ENCODE results near the gene MRPL58. TPM values are rescaled to one million over a fixed set of nuclear protein-coding genes. Genes with fewer than 3 reads are reported as not detected.
"Not testable (repeated sequence)": the region's sequence is repeated elsewhere in the genome, so short reads cannot be mapped to it uniquely, and the experiment has no call there.

MRPL58 gene
- total and polyA plus RNA-seq, 7 donors: 50.4 to 80.6 (median 64.1) TPM

GRCh38 chr17:75019146-75019545 lies 6.7 kb downstream of the MRPL58 start:
- H3K4me1 ChIP-seq: no peaks in the 10 kb centered on the region
- no peak overlapping the region for H3K27ac ChIP-seq
- no peaks in the 10 kb centered on the region for H3K27me3 ChIP-seq (ENCODE audit: insufficient read depth in 3 of 3, low read length in 2 of 3)
- H3K9me3 ChIP-seq: no peaks in the 10 kb centered on the region
- peaks cover 5 to 71% of the 10 kb centered on the region in 2 donors for H3K36me3 ChIP-seq (ENCODE audit: insufficient read depth in 1 of 2, low read depth in 1 of 2)
- H3K4me3 ChIP-seq: no peak overlapping the region
- DNase-seq (peak in 1 of 2 donors; percentile 10), ATAC-seq (no peak)
- no peak for TF ChIP-seq CTCF (IDR thresholded peaks at IDR 0.05)
- intact Hi-C loops (cut with DNase I): no loop called here
- WGBS, 3 donors: 78 to 84% (median 81%) methylated on average over 5 of the region's 5 CpGs

- 90 to 93% (median 92%) methylated on average over 3 of the region's 3 CpGs for WGBS, 3 donors
- intact Hi-C loops (cut with DNase I): no loop called here
- Histone ChIP-seq H3K4me3 (no peak overlapping the region), H3K27me3 (ENCODE audit: insufficient read depth in 3 of 3, low read length in 2 of 3) (no peaks in the 10 kb centered on the region), H3K9me3 (no peaks in the 10 kb centered on the region), H3K36me3 (ENCODE audit: insufficient read depth in 1 of 2, low read depth in 1 of 2) (peaks cover 5 to 71% of the 10 kb centered on the region in 2 donors), H3K27ac (no peak overlapping the region), H3K4me1 (no peaks in the 10 kb centered on the region)
- no peak for TF ChIP-seq CTCF (IDR thresholded peaks at IDR 0.05)
- no peak for ATAC-seq
- no peak for DNase-seq
These were observed 7.2 kb downstream of the MRPL58 start for GRCh38 chr17:75019710-75020109.

- no peak for ATAC-seq
- H3K27ac ChIP-seq: no peak overlapping the region
- DNase-seq: peak in 1 of 2 donors; percentile 20
- intact Hi-C loops (cut with DNase I): no loop called here
- H3K4me1 ChIP-seq: no peaks in the 10 kb centered on the region
- H3K4me3 ChIP-seq: no peak overlapping the region
- H3K36me3 ChIP-seq (ENCODE audit: insufficient read depth in 1 of 2, low read depth in 1 of 2): peaks cover 5 to 71% of the 10 kb centered on the region in 2 donors
- H3K27me3 ChIP-seq (ENCODE audit: insufficient read depth in 3 of 3, low read length in 2 of 3): no peaks in the 10 kb centered on the region
- H3K9me3 ChIP-seq: no peaks in the 10 kb centered on the region
- TF ChIP-seq CTCF (IDR thresholded peaks at IDR 0.05): no peak
- 84 to 89% (median 88%) methylated on average over 19 of the region's 19 CpGs for WGBS, 3 donors
These were observed 8.1 kb downstream of the MRPL58 start for GRCh38 chr17:75020331-75021110.

GRCh38 chr17:75024686-75025397 lies 12.4 kb downstream of the MRPL58 start:
- DNase-seq: no peak
- TF ChIP-seq CTCF (IDR thresholded peaks at IDR 0.05): no peak
- Histone ChIP-seq H3K27ac (no peak overlapping the region), H3K36me3 (ENCODE audit: insufficient read depth in 1 of 2, low read depth in 1 of 2) (peaks cover 5 to 37% of the 10 kb centered on the region in 2 donors), H3K4me1 (no peaks in the 10 kb centered on the region), H3K27me3 (ENCODE audit: insufficient read depth in 3 of 3, low read length in 2 of 3) (no peaks in the 10 kb centered on the region), H3K9me3 (no peaks in the 10 kb centered on the region), H3K4me3 (no peak overlapping the region)
- WGBS, 3 donors: 89 to 93% (median 92%) methylated on average over 10 of the region's 10 CpGs
- no peak for ATAC-seq
- intact Hi-C loops (cut with DNase I): no loop called here

GRCh38 chr17:75025398-75025734 lies 12.9 kb downstream of the MRPL58 start:
- intact Hi-C loops (cut with DNase I); H3K4me1 ChIP-seq; H3K9me3 ChIP-seq; H3K27me3 ChIP-seq (ENCODE audit: insufficient read depth in 3 of 3, low read length in 2 of 3); ATAC-seq; H3K4me3 ChIP-seq; DNase-seq; H3K27ac ChIP-seq: not testable (repeated sequence)
- WGBS, 3 donors: 82 to 88% (median 88%) methylated on average over 9 of the region's 9 CpGs
- H3K36me3 ChIP-seq (ENCODE audit: insufficient read depth in 1 of 2, low read depth in 1 of 2): peaks cover 2 to 32% of the 10 kb centered on the region in 2 donors

GRCh38 chr17:75026650-75027049 lies 14.2 kb downstream of the MRPL58 start:
- ATAC-seq; H3K4me1 ChIP-seq; H3K4me3 ChIP-seq; H3K27ac ChIP-seq; H3K9me3 ChIP-seq; intact Hi-C loops (cut with DNase I); DNase-seq; H3K27me3 ChIP-seq (ENCODE audit: insufficient read depth in 3 of 3, low read length in 2 of 3): not testable (repeated sequence)
- 72 to 90% (median 77%) methylated on average over 2 of the region's 2 CpGs for WGBS, 3 donors
- peaks cover 2 to 19% of the 10 kb centered on the region in 2 donors for H3K36me3 ChIP-seq (ENCODE audit: insufficient read depth in 1 of 2, low read depth in 1 of 2)
